NB4 (cell line): ENCODE measurements around the gene UGT1A7.

Experiments
- CTCF ChIP-seq: IDR thresholded peaks from one replicate; pipeline ENCODE4 v1.5.1; 2012; ENCODE audit warnings: low read depth, low read length
- POLR2A ChIP-seq: IDR thresholded peaks from 2 replicates; pipeline ENCODE4 v1.6.1; 2011; ENCODE audit warnings: mild to moderate bottlenecking; ENCODE audit not compliant: insufficient read length; ENCODE audit errors: extremely low read depth

GRCh38 chr2:233822101-233822771 is 140.5 kb downstream of the UGT1A7 start:
- TF ChIP-seq CTCF, result no peak
- TF ChIP-seq POLR2A, result no peak
